Measurements from ENCODE around the gene HCRTR1. TPM values are rescaled to one million over a fixed set of nuclear protein-coding genes. Genes with fewer than 3 reads are reported as not detected.

HCRTR1 gene
- total and polyA plus RNA-seq, 3 donors from 2014 or later: 0.19 to 0.31 TPM; not detected in 1

DNA sequence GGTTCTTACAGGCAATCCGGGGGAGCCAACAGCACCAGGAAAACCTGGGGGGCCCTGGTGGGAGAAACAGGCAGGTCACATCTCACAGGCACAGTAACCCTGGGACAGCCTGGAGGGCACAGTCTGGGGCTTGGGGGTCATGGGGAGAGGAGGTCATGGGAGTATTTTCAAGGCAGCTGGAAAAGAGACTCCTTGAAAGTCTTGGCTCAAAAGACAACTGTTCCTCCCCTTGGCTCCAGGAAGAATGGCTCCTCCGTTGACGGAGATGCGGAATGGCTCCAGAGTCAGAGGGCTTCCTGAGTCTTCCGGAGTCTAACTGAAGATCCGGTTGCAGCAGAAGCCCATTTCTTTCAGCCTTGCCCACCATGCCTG, 53.1 kb downstream of the HCRTR1 start:
- H3K27ac ChIP-seq: peak overlapping the region; percentile 28 to 77
- H3K9me3 ChIP-seq: no peaks in the 10 kb centered on the region
- DNase-seq: no peak
- H3K27me3 ChIP-seq: no peaks in the 10 kb centered on the region
- TF ChIP-seq, protein P1, sequence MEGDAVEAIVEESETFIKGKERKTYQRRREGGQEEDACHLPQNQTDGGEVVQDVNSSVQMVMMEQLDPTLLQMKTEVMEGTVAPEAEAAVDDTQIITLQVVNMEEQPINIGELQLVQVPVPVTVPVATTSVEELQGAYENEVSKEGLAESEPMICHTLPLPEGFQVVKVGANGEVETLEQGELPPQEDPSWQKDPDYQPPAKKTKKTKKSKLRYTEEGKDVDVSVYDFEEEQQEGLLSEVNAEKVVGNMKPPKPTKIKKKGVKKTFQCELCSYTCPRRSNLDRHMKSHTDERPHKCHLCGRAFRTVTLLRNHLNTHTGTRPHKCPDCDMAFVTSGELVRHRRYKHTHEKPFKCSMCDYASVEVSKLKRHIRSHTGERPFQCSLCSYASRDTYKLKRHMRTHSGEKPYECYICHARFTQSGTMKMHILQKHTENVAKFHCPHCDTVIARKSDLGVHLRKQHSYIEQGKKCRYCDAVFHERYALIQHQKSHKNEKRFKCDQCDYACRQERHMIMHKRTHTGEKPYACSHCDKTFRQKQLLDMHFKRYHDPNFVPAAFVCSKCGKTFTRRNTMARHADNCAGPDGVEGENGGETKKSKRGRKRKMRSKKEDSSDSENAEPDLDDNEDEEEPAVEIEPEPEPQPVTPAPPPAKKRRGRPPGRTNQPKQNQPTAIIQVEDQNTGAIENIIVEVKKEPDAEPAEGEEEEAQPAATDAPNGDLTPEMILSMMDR (IDR thresholded peaks at IDR 0.05): no peak
- TF ChIP-seq POLR2A (IDR thresholded peaks at IDR 0.05): no peak
- H3K4me1 ChIP-seq: peaks cover 64% of the 10 kb centered on the region
- intact Hi-C loops (cut with DNase I; ENCODE audit: low total_unique reads): no loop called here
- no peaks in the 10 kb centered on the region for H3K36me3 ChIP-seq (ENCODE audit: low read depth, missing control alignments)
- WGBS, 2 donors: 65 to 75% methylated on average over 6 of the region's 6 CpGs
- H3K4me3 ChIP-seq: no peak overlapping the region

DNA sequence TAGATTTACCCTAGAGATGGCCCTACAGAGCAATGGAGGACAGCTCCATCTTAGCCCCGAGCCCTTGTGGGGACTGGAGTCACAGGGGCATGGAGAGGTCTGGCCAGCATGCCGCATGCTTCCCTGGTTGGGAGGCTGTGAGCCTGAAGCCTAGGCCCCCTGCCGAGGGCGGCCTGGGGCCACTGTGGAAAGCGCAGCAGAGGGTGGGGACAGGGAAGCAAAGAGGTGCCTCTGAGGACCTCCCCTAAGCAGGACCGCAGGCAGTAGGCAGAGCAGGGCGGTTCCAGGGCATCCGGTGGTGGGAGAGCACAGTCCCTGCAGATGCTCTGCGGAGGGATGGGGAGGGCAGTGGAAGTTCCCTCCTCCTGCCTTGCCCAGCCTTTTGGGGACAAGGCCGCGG, 53.7 kb downstream of the HCRTR1 start:
- intact Hi-C loops (cut with DNase I; ENCODE audit: low total_unique reads): no loop called here
- Histone ChIP-seq H3K27ac (peak overlapping the region in 1 of 2 donors; percentile 77), H3K4me3 (no peak overlapping the region), H3K9me3 (no peaks in the 10 kb centered on the region), H3K36me3 (ENCODE audit: low read depth, missing control alignments) (no peaks in the 10 kb centered on the region), H3K27me3 (no peaks in the 10 kb centered on the region), H3K4me1 (peaks cover 59% of the 10 kb centered on the region)
- WGBS, 2 donors: 57 to 64% methylated on average over 8 to 11 of the region's 11 CpGs
- TF ChIP-seq, protein P1 (IDR thresholded peaks at IDR 0.05): no peak
- TF ChIP-seq POLR2A (IDR thresholded peaks at IDR 0.05): no peak
- no peak for DNase-seq

DNA sequence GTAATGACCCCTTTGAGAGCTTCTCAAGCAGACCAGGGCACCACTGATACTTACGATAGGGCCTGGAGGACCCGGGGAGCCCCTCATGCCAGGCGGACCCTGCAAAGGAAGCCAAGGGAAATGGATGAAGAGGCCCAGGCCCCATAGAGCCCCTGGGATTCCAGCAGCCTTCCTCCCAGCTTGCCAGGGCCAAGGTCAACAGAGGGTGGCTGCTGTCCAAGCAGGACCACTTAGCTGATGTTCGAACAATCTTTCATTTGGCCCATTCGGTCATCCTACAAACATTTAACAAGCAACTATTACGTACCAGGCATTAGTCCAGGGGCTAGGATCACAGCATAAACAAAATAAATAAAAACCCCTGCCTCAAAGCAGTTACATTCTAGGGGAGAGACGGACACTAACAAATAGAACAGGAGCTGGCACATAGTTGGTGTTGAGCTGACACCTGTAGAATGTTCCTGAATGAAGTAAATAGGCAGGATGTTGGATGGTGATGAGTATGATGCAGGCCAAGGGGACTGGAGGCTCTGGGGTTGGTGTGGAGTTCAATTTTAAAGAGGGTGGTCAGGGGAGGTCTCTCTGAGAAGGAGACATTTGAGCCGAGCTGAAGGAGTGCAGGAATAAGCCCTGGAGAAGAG, 54.2 kb downstream of the HCRTR1 start:
- DNase-seq: no peak
- H3K27me3 ChIP-seq: no peaks in the 10 kb centered on the region
- no peaks in the 10 kb centered on the region for H3K36me3 ChIP-seq (ENCODE audit: low read depth, missing control alignments)
- H3K4me3 ChIP-seq: no peak overlapping the region
- peak overlapping the region in 1 of 2 donors; percentile 27 for H3K27ac ChIP-seq
- no peaks in the 10 kb centered on the region for H3K9me3 ChIP-seq
- intact Hi-C loops (cut with DNase I; ENCODE audit: low total_unique reads): no loop called here
- H3K4me1 ChIP-seq: peaks cover 53% of the 10 kb centered on the region
- WGBS, 2 donors: 54 to 66% methylated on average over 8 of the region's 8 CpGs
- TF ChIP-seq POLR2A (IDR thresholded peaks at IDR 0.05): no peak
- TF ChIP-seq, protein P1 (IDR thresholded peaks at IDR 0.05): no peak

DNA sequence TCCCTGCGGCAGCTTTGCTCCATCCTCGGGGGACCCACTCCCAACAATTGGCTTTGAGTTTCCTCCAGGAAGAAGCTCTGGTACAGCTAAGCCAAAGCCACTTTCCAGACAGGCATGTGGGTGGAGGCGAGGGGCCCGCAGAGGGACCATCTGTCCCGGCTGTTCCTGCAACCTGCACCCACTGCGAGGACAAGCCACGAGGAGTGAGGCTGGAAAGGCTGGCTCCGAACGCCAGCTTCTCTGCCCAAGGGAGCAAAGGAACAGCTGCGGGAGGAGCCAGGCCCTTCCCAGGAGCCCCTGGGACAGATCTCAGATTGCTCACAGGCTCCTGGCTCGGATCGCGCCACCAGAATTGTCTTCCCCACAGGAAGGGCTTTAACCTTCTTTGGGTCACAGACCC, 55.5 kb downstream of the HCRTR1 start:
- H3K9me3 ChIP-seq: no peaks in the 10 kb centered on the region
- intact Hi-C loops (cut with DNase I; ENCODE audit: low total_unique reads): no loop called here
- no peak overlapping the region for H3K27ac ChIP-seq
- TF ChIP-seq, protein P1 (IDR thresholded peaks at IDR 0.05): no peak
- TF ChIP-seq POLR2A (IDR thresholded peaks at IDR 0.05): no peak
- no peak for DNase-seq
- H3K4me1 ChIP-seq: peaks cover 46% of the 10 kb centered on the region
- no peak overlapping the region for H3K4me3 ChIP-seq
- no peaks in the 10 kb centered on the region for H3K36me3 ChIP-seq (ENCODE audit: low read depth, missing control alignments)
- H3K27me3 ChIP-seq: no peaks in the 10 kb centered on the region
- 48 to 50% methylated on average over 12 to 13 of the region's 13 CpGs for WGBS, 2 donors

DNA sequence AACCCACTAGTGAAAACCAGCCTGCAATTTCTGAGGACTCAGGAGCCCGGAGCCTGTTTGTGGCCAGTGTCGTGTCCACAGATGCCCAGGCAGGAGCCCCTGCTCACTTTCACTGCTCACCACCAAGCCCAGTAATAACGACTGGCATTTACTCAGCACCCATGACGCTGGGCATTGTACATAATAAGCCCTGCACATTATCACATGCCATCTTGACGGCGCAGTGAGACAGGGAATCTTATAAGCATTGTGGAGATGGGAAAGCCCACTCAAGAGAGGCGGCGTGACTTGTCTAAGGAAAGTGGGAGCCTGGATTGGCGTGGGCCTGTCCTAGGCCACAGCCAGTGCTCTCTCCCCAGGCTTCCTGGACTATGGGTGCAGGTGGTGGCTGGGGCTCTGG, 55.9 kb downstream of the HCRTR1 start:
- Histone ChIP-seq H3K27me3 (no peaks in the 10 kb centered on the region), H3K27ac (no peak overlapping the region), H3K4me3 (no peak overlapping the region), H3K9me3 (no peaks in the 10 kb centered on the region), H3K4me1 (peaks cover 46% of the 10 kb centered on the region), H3K36me3 (ENCODE audit: low read depth, missing control alignments) (no peaks in the 10 kb centered on the region)
- 86 to 87% methylated on average over 9 of the region's 9 CpGs for WGBS, 2 donors
- intact Hi-C loops (cut with DNase I; ENCODE audit: low total_unique reads): no loop called here
- TF ChIP-seq, protein P1 (IDR thresholded peaks at IDR 0.05): no peak
- TF ChIP-seq POLR2A (IDR thresholded peaks at IDR 0.05): no peak
- no peak for DNase-seq
